ENCODE data around the gene ACOX2. TPM values are rescaled to one million over a fixed set of nuclear protein-coding genes. Genes with fewer than 3 reads are reported as not detected.

The ACOX2 gene
- total RNA-seq, 1 experiment from 2014 or later, result 0.85 TPM

DNA sequence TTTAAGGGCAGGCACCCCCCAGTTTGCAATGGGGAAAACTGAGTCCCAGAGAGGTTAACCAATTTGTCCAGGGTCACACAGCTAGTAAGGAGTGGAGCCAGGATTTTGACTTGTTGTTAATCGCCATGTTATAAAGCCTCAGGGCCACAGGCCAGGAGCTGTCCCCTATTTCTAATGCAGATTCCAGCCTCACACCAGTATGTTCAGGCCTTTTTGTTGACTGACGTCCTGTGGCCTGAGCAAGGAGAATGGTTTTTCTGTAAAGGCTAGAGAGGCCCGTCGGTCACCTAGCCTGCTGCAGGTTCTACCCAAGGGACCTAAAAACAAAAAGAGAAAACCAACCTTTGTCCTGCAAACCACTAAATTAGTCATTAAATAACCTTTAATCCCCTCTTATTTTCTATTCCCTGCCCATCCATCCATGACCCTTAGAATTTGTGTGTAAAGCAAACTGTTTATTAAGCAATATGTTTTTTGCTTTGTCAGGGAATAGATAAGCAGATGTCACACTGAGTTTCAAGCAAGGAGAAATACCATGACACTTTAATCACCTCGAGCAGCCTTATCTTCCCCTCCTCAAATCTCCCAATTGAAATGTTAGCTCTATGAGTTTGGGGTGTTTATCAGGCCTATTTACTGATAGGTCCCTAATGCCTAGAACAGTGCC, 14.1 kb downstream of the ACOX2 start:
- Histone ChIP-seq H3K18ac (ENCODE audit: insufficient read length, low read depth, low read length) (no peak overlapping the region), H4K8ac (replicated peaks; ENCODE audit: insufficient read length, low read depth, low read length) (no peak overlapping the region), H3K23ac (ENCODE audit: insufficient read length, low read depth, low read length) (no peak overlapping the region), H2BK15ac (ENCODE audit: low read depth, low read length) (no peak overlapping the region), H2BK5ac (ENCODE audit: insufficient read length, low read length) (no peak overlapping the region), H3T11ph (ENCODE audit: low read length) (no peak overlapping the region), H3K9ac (ENCODE audit: extremely low read depth, insufficient read length, low read length) (no peak overlapping the region), H3K9me3 (ENCODE audit: control insufficient read depth, low read depth, low read length) (no peaks in the 10 kb centered on the region), H3K4me1 (ENCODE audit: insufficient read depth, low read length) (no peaks in the 10 kb centered on the region; the same call in 1 of the 2 replicates), H3K27me3 (ENCODE audit: insufficient read depth, low read length) (no peaks in the 10 kb centered on the region), H2AFZ (ENCODE audit: low read length) (no peak overlapping the region), H3K4me2 (ENCODE audit: insufficient read depth, insufficient read length, low read length) (no peak overlapping the region), H2BK120ac (ENCODE audit: low read depth, low read length, poor library complexity, severe bottlenecking) (no peak overlapping the region), H3K27ac (ENCODE audit: insufficient read length, low read depth, low read length) (no peak overlapping the region), H3K4ac (ENCODE audit: low read depth, low read length) (no peak overlapping the region), H3K79me1 (ENCODE audit: insufficient read depth, low read depth, low read length, poor library complexity, severe bottlenecking) (no peaks in the 10 kb centered on the region), H2AK5ac (ENCODE audit: insufficient read length, low read length) (no peak overlapping the region), H4K5ac (ENCODE audit: insufficient read length, low read depth, low read length) (no peak overlapping the region), H3K79me2 (ENCODE audit: insufficient read depth, low read length) (no peaks in the 10 kb centered on the region), H3K56ac (ENCODE audit: insufficient read length, low read depth, low read length) (no peak overlapping the region), H4K20me1 (ENCODE audit: control insufficient read depth, insufficient read depth, insufficient read length) (no peaks in the 10 kb centered on the region), H4K91ac (ENCODE audit: insufficient read length, low read depth, low read length) (no peak overlapping the region), H2BK12ac (ENCODE audit: insufficient read length, low read depth, low read length) (no peak overlapping the region), H2BK20ac (ENCODE audit: low read depth, low read length, poor library complexity, severe bottlenecking) (no peak overlapping the region), H3K14ac (ENCODE audit: insufficient read depth, low read length) (no peak overlapping the region), H3K23me2 (ENCODE audit: insufficient read length, low read depth, low read length, poor library complexity, severe bottlenecking) (no peaks in the 10 kb centered on the region)
- no peak for DNase-seq
- Mint-ChIP-seq H3K27me3 (ENCODE audit: low read depth) (peaks cover 2% of the 10 kb centered on the region), H3K4me1 (peaks cover 57 to 65% of the 10 kb centered on the region in 2 experiments), H3K27ac (peak overlapping the region in 1 of 3 experiments; percentile 64; a peak in 4 of 7 replicates), H3K36me3 (ENCODE audit: insufficient read depth in 1 of 3, low read depth in 3 of 3) (peaks cover 0 to 4% (median 0%) of the 10 kb centered on the region in 3 experiments; a peak in 2 of 7 replicates), H3K9me3 (peaks cover 2 to 4% of the 10 kb centered on the region in 2 experiments; a peak in 2 of 5 replicates), H3K4me3 (no peak overlapping the region)
- TF ChIP-seq, protein P1, sequence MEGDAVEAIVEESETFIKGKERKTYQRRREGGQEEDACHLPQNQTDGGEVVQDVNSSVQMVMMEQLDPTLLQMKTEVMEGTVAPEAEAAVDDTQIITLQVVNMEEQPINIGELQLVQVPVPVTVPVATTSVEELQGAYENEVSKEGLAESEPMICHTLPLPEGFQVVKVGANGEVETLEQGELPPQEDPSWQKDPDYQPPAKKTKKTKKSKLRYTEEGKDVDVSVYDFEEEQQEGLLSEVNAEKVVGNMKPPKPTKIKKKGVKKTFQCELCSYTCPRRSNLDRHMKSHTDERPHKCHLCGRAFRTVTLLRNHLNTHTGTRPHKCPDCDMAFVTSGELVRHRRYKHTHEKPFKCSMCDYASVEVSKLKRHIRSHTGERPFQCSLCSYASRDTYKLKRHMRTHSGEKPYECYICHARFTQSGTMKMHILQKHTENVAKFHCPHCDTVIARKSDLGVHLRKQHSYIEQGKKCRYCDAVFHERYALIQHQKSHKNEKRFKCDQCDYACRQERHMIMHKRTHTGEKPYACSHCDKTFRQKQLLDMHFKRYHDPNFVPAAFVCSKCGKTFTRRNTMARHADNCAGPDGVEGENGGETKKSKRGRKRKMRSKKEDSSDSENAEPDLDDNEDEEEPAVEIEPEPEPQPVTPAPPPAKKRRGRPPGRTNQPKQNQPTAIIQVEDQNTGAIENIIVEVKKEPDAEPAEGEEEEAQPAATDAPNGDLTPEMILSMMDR (conservative IDR thresholded peaks at IDR 0.05), result no peak
- WGBS (ENCODE audit: extremely low coverage, insufficient read length, low lambda C conversion rate), result no CpG with 5 or more reads among the region's 5 CpGs
